Stimulated activated CD4-positive, alpha-beta T cell treated with anti-CD3 and anti-CD28 coated beads, Interleukin-2, amount 100 ng/mL, for 48 hours (primary cell): Measurements from ENCODE around the gene SBF1.

Experiments used
- DNase-seq, 2 donors: peaks; one replicate each; pipeline ENCODE4 v3.0.0-alpha.2; 2020

The SBF1 gene

DNA sequence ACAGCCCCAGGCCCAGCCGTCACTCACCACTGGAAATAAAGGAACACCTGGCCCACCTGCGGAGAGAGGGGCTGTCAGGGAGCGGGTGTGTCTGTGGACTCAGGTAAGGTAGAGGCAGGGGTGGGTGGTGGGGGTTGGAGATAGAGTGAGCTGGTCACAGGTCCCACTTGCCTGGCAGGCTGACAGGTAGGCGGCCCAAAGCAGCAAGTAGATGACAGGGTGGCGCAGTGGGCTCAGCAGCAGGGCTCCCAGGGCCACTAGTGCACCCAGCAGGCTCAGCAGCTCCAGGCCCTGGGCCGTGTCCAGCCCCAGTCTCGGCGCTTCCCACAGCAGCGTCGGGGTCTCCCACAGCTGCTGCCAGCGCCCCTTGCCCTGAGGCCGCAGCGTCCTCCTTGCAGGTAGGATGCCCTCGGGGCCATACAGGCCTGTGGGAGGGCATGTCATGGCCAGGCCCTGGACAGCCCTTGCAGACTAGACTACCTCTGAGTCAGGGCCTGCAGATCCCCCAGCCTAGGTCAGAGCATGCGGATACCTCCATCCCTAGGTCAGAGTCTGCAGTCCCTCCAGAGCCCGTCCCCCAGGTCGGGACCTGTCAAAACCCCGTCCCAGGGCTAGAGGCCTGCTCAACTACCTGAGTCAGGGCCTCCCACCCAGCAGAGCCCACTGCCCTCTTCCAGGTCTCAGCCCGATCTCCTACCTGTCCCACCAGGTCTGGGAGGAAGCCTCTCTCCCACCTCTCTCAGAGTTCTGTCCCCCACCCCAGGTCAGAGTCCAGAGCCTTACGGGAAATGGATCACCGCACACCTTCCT lies 32.0 kb upstream of the SBF1 start:
- no peak for DNase-seq

- no peak for DNase-seq
Observed at GRCh38 chr22:50505776-50506610, 31.2 kb upstream of the SBF1 start.

- DNase-seq, result no peak
Observed at GRCh38 chr22:50505276-50505775, 30.5 kb upstream of the SBF1 start.

DNA sequence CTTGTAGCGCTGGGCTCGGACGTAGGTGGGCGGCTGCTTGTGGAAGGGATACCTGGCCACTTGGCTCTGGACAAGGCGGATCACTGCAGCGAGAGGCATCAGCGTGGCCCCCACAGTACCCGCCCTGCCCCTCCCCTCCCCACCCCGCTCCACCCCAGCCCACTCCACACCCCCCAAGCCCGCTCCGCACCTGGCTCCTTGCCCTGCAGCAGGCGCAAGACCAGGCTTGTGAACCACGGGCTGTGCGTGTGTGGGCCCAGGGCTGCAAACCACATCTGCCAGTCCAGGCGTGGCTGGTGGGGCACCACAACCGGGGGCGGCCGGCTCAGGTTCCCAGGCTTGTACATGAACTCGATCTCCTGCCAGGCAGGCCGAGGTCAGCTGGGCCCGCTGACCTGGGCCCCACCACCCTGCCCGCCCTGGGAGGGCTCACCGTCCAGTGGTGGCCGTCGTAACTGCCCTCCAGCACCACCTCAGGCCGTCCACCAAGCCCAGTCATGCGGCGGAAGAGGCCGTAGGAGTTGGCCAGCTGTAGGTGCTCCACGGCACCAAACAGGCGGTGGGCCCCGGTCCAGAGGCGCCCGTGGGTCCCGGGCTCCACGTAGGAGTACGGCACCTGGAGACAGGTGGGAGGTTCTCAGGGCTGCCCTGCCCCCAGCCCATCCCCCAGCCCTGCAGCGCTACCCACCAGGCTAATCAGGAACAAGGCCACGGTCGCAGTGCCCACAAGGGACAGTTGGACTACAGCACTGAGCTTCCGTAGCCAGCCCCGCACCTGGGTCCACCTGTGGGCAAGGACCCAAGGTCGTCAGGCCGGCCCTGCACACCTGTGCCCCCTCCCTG lies 29.8 kb upstream of the SBF1 start:
- no peak for DNase-seq

DNA sequence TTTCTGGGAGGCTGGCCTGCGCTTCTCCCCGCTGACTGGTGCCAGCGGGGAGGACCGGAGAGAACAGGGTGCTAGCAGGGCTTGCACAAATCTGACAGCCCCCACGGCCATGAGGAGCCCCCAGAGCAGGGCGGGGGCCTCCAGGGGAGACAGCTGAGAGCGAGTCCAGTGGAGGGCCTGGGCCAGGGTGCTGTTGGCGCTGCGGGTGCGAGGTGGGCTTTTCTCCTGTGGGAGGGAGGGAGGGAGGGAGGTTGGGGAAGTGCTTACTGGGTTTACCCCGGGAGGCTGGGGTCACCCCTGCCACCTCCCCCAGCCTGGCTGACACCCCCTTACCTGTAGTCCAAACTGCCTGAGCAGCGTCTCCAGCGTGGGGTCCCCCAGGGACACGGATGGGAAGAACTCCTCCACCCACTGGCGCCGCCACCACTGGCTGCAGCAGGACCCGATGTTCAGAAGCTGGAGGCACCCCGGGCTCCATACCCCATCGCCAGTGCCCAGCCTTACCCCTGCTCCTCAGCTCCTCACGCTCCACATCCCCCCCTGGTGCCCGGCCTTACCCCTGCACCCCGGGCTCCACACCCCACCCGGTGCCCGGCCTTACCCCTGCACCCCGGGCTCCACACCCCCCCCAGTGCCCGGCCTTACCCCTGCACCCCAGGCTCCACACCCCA lies 28.8 kb upstream of the SBF1 start:
- DNase-seq, result no peak

DNA sequence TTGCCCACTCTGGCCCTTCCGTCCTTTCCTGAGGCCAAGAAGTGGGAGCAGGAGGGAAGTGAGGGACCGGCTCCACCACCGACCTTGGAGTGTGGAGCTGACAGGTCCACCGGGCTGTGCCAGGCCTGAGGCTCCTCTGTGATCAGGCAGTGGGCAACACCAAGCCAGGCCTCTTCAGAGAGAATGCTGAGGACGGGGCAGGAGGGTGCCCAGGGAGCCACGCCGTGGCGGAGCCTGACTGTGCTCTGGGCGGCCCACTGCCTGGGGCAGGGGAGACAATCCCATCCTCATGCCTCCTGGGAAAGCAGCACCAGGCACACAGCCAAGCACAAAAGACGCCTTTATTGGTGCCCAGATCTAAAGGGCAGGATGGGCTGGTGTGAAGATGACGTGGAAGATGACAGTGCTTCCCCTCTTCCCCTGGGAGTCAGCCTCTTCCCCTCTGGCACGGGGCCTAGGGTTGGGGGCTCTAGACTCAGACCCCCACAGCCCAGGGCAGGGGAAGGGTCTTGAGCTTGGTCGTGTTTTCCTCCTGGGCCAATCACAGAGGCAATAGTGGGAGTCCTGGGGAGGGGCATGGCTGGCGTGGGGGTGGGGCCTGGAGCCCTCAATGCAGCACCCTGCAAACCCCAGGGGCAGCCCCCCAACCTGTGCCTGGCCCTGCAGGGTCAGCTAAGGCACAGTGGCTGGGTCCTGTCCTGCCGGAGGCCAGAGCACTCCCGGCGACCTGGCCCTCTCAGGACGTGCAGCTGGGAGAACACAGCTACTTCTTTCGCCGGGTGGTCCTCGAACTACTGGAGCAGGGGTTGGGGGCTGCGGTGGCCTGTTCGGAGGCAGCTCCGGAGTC lies 28.0 kb upstream of the SBF1 start:
- DNase-seq, result no peak

DNA sequence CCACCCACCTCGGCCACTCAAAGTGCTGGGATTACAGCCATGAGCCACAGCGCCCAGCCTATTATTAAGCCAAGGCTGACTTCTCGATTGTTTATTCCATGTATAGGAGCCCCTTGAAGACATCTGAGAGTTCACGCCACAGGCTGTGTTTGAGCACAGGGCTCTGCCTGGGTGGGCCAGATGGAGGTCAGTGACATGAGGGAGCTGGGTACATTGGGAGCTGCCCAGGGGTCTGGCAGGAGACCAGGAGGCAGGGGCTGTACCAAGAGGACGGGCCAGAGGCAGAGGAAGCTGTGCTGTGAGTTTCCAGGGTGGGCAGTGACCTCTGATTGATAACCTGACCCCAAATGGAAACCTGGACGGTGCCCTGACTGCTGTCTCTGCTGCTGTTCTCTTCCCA lies 27.3 kb upstream of the SBF1 start:
- no peak for DNase-seq

- DNase-seq, result no peak
Observed at GRCh38 chr22:50500452-50500851, 25.6 kb upstream of the SBF1 start.

GRCh38 chr22:50498322-50498890 lies 23.6 kb upstream of the SBF1 start:
- DNase-seq, result peak; percentile 67 to 68

DNA sequence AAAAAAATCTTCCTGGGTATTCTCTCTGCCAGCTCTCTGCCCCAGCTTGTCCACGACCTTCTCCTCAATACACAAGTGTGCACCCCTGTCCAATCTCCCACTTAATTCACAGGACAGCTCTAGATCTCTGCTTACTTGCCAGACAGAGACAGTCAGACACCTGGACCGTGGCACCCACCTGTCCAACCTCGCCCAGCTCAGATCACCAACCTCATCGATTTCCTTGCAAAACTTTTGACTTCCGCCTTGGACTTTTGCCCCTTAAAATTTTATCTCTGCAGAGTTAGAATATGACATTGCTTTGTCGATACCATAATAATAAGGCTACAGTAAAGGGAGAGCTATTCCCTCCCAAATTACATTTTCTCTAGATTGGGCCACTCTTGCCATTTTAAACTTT lies 22.3 kb upstream of the SBF1 start:
- DNase-seq, result no peak

DNA sequence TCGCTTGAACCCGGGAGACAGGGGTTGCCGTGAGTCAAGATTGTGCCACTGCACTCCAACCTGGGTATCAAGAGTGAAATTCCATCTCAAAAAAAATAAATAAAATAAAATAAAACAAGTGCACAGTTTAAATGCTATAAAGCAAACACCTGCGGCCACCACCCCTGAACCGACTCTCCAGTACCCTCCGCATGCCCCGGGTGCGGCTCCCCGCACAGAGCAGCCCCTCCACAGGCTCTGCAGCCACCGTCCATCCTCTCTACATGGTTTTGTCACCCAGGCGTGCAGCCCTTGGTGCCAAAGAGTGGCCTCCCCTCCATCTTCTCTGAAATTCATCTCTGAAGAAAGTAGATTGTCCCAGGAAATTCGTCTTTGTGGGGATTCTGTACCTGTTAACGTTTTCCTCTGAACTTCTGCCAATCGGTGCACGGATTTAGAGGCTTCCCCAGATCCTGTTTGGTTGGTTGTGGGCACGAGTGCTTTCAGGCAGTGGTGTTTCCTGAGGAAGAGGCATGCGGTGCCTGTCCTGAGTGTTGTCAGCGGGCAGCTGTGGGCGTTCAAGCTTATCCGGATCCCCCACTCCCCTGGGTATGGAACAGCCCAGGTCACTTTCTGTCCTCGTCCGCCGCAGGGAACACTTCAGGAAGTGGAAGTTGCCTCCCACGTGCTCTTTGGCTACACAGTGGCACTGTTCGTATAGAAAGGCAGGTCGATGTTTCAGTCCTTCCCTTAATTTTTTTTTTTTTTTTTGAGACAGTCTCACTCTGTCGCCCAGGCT lies 15.9 kb upstream of the SBF1 start:
- DNase-seq, result no peak

- no peak for DNase-seq
Observed at GRCh38 chr22:50489363-50490243, 14.8 kb upstream of the SBF1 start.

- no peak for DNase-seq
Observed at GRCh38 chr22:50488886-50489285, 14.1 kb upstream of the SBF1 start.

DNA sequence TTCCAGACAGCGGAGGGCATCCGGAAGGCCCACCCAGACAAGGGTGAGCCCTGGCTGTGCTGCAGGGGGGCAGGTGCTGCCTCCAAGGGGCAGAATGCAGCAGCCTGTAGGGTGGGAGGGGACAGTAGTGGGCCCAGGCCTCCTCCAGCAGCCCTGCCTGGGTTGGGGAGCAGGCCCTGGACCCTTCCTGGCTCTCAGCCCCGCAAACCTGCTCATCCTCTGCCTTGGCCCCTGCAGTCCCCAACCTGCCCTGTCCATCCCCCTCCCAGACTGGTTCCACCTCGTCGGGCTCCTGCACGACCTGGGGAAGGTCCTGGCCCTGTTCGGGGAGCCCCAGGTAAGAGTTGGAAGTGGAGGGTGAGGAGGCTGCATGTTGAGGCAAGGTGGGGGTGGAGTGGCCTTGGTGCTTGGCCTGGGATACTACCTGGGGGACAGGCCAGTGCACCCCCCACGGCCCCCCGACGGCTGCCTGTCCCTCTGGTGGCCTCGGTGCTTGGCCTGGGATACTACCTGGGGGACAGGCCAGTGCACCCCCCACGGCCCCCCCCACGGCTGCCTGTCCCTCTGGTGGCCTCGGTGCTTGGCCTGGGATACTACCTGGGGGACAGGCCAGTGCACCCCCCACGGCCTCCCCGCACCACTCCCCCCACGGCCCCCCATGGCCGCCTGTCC lies 13.3 kb upstream of the SBF1 start:
- no peak for DNase-seq

DNA sequence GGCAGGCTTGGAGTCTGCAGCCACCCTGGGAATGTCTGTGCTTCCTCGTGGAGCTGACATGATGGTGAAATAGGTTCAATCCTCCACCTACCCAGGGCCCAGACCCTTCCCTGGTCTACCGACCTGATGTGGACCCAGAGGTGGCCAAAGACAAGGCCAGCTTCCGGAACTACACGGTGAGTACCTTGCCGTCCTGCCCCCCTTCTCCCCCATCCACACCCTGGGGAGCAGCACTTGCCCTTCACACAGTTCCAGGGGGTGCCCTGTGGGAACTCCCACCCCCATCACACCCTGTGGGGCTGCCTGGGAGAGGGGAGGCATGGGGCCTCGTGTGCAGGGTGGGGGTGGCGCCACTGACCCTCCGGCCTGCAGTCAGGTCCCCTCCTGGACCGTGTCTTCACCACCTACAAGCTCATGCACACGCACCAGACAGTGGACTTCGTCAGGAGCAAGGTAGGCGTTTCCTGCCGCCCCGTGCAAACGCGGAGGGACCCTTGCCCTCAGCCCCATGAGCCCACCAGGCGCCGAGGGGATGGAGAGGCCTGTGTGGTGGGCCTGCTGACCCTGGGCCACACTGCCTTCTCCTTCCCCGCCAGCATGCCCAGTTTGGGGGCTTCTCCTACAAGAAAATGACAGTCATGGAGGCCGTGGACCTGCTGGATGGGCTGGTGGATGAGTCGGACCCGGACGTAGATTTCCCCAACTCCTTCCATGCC lies 12.6 kb upstream of the SBF1 start:
- no peak for DNase-seq

DNA sequence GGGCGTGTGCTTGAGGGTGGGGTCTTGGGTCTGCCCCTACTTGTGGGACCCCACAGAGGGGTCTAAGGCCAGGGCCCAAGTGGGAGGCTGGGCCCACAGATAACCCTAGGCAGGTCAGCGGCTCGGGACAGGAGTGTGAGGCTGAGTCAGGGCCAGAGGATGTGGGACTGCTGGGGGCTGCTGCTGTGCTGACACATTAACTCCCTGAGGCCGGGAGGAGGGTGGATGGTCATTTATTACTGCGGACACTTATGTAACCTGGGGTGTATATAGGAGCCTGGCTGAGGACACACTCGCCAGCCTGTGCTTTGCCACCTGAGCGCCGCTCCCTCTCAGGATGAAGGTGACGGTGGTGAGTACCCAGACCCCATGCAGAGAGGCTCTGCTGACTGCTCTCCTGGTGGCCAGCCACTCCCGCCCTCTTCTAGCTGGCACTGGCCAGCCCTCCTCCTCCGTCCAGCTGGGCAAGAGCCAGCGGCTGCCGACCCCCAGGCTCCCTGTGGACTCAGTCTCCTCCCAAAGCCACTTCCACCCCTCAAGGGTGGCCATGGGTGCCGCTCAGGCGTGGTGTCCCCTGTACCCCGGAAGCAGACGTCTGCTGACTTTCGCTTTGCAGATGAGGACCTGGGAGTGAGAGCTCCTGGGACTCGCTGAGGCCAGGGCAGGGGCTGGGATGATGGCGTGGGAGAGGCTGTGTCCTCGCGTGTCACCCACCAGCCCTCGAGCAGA lies 11.9 kb upstream of the SBF1 start, which contains the start of gene MIOX:
TSS of gene MIOX (plus strand) at position 299 of the 729 bp plus-strand sequence. CDS start at position 338, 39 bp downstream.
- no peak for DNase-seq
